Measurements from ENCODE around the gene AZU1.

Gene AZU1

DNA sequence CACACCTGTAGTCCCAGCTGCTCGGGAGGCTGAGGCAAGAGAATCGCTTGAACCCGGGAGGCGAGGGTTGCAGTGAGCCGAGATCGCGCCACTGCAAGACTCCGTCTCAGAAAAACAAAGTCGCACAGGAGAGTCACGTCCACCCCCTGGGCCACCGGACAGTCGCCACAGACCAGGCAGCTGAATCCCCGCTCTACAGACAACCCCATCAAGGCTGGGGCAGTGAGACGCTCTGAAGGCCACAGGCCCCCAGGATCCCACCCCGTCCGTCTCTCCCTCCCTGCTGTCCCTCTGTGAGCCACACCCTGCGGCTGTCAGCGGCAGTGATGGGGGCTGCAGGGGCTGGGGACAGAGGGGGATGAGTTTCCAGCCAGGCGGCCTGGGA is 45.8 kb upstream of the AZU1 start:
- Histone ChIP-seq H3K79me2 (ENCODE audit: insufficient read depth, low read length) (no peaks in the 10 kb centered on the region), H3K4me2 (ENCODE audit: insufficient read depth, low read length) (no peak overlapping the region), H3K36me3 (ENCODE audit: insufficient read depth, low read length) (no peaks in the 10 kb centered on the region), H3K9ac (ENCODE audit: low read depth, low read length) (no peak overlapping the region), H3K27ac (ENCODE audit: low read length) (no peak overlapping the region), H3K4me3 (ENCODE audit: low read depth in 1 of 2, low read length in 2 of 2) (no peak overlapping the region), H4K20me1 (ENCODE audit: insufficient read depth, low read length) (no peaks in the 10 kb centered on the region), H2AFZ (ENCODE audit: low read depth, low read length) (no peak overlapping the region), H3K27me3 (ENCODE audit: insufficient read depth, low read length, poor library complexity) (no peaks in the 10 kb centered on the region), H3K4me1 (ENCODE audit: insufficient read depth, low read length) (no peaks in the 10 kb centered on the region), H3K9me3 (ENCODE audit: insufficient read depth, low read length, severe bottlenecking) (no peaks in the 10 kb centered on the region)
- no peak for ATAC-seq (ENCODE audit: insufficient read depth, low read depth)
- TF ChIP-seq, protein P1, sequence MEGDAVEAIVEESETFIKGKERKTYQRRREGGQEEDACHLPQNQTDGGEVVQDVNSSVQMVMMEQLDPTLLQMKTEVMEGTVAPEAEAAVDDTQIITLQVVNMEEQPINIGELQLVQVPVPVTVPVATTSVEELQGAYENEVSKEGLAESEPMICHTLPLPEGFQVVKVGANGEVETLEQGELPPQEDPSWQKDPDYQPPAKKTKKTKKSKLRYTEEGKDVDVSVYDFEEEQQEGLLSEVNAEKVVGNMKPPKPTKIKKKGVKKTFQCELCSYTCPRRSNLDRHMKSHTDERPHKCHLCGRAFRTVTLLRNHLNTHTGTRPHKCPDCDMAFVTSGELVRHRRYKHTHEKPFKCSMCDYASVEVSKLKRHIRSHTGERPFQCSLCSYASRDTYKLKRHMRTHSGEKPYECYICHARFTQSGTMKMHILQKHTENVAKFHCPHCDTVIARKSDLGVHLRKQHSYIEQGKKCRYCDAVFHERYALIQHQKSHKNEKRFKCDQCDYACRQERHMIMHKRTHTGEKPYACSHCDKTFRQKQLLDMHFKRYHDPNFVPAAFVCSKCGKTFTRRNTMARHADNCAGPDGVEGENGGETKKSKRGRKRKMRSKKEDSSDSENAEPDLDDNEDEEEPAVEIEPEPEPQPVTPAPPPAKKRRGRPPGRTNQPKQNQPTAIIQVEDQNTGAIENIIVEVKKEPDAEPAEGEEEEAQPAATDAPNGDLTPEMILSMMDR (IDR thresholded peaks at IDR 0.05; ENCODE audit: borderline replicate concordance, extremely low read depth, low read length, poor library complexity, severe bottlenecking): no peak
- no peak for TF ChIP-seq EZH2 (IDR thresholded peaks at IDR 0.05; ENCODE audit: borderline replicate concordance, low read depth, low read length, severe bottlenecking)
- DNase-seq: no peak

DNA sequence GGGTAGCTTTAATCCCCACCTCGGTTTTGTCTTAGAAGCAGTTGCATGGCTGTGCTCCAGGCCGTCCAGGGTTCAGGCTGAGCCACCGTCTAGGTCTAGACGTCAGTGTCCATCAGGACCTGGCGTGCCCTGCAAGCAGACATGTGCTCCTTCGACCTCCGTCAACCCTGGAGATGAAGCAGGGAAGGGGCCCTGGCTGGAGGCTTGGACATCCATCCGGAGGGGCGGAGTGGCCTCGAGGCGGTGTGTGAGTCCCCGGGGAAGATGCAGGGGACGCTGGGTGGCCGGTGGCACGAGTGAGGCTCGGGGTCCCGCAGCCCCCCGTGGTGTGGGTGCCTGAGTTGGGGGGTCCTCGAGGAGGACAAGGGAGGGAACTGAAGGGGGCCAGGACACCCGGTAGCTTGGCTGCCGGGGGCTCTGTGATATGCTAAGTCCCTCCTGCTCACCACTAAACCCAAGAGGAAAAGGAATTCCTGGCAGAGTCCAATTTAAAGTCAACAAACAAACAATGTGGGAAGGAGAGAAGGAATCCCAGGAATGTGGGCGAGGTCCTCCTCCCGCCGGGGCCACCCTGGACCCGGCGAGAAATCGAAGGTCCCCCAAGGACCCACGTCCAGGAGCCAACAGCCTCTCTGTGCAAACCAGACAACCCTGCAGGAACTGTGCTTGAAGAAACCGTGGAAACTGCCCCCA is 45.3 kb upstream of the AZU1 start:
- Histone ChIP-seq H3K27ac (ENCODE audit: low read length) (no peak overlapping the region), H3K79me2 (ENCODE audit: insufficient read depth, low read length) (no peaks in the 10 kb centered on the region)

DNA sequence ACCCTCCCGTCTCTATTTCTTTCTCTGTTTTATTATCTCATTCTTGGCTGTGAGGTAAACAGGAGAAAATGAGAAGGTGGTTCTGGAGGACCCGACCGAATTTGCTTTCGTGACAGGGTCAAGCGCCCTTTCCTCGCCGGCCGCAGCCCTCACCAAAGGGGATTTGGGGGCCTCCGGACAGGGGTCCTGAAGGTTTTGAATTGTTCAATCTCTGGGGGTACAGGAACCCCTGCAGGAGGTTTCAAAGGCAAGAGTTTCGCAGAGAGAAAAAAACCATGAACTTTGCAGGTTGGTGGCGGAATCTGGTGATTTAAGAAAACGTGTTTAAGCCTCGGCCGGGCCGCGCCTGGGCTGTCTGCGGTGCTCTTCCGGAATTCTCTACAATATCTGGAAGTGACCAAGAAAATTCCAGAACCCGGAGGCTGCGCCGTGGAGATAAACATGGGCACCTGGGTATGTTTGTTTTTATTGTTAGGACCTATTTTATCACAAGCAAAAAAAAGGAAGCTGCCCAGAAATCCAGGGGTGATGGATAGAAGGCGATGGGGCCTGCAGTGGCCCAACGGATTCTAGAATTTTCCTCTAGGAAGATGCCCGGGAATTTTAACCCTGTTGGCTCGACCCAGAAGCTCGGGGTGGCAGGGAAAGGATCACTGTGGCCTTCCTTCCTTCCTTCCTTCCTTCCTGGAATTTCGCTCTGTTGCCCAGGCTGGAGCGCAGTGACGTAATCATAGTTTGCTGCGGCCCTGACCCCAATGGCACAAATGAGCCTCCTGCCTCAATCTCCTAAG is 44.6 kb upstream of the AZU1 start:
- no peak for ATAC-seq (ENCODE audit: insufficient read depth, low read depth)
- Histone ChIP-seq H3K4me3 (ENCODE audit: low read depth in 1 of 2, low read length in 2 of 2) (no peak overlapping the region), H3K79me2 (ENCODE audit: insufficient read depth, low read length) (no peaks in the 10 kb centered on the region), H3K4me1 (ENCODE audit: insufficient read depth, low read length) (no peaks in the 10 kb centered on the region), H4K20me1 (ENCODE audit: insufficient read depth, low read length) (no peaks in the 10 kb centered on the region), H3K27me3 (ENCODE audit: insufficient read depth, low read length, poor library complexity) (no peaks in the 10 kb centered on the region), H2AFZ (ENCODE audit: low read depth, low read length) (no peak overlapping the region), H3K4me2 (ENCODE audit: insufficient read depth, low read length) (no peak overlapping the region), H3K9me3 (ENCODE audit: insufficient read depth, low read length, severe bottlenecking) (no peaks in the 10 kb centered on the region), H3K36me3 (ENCODE audit: insufficient read depth, low read length) (no peaks in the 10 kb centered on the region), H3K27ac (ENCODE audit: low read length) (no peak overlapping the region), H3K9ac (ENCODE audit: low read depth, low read length) (no peak overlapping the region)
- TF ChIP-seq, protein P1 (IDR thresholded peaks at IDR 0.05; ENCODE audit: borderline replicate concordance, extremely low read depth, low read length, poor library complexity, severe bottlenecking): no peak
- no peak for TF ChIP-seq EZH2 (IDR thresholded peaks at IDR 0.05; ENCODE audit: borderline replicate concordance, low read depth, low read length, severe bottlenecking)
- DNase-seq: no peak

More for the DNA sequence above, 45.3 kb upstream of the AZU1 start:
- no peak overlapping the region for H3K4me3 ChIP-seq (ENCODE audit: low read depth in 1 of 2, low read length in 2 of 2)
- no peak overlapping the region for H3K9ac ChIP-seq (ENCODE audit: low read depth, low read length)
- no peak for DNase-seq
- H3K4me2 ChIP-seq (ENCODE audit: insufficient read depth, low read length): no peak overlapping the region
- no peaks in the 10 kb centered on the region for H3K36me3 ChIP-seq (ENCODE audit: insufficient read depth, low read length)
- no peak for ATAC-seq (ENCODE audit: insufficient read depth, low read depth)
- no peaks in the 10 kb centered on the region for H3K4me1 ChIP-seq (ENCODE audit: insufficient read depth, low read length)
- no peaks in the 10 kb centered on the region for H4K20me1 ChIP-seq (ENCODE audit: insufficient read depth, low read length)
- no peaks in the 10 kb centered on the region for H3K27me3 ChIP-seq (ENCODE audit: insufficient read depth, low read length, poor library complexity)
- no peaks in the 10 kb centered on the region for H3K9me3 ChIP-seq (ENCODE audit: insufficient read depth, low read length, severe bottlenecking)
- no peak overlapping the region for H2AFZ ChIP-seq (ENCODE audit: low read depth, low read length)
- TF ChIP-seq, protein P1 (IDR thresholded peaks at IDR 0.05; ENCODE audit: borderline replicate concordance, extremely low read depth, low read length, poor library complexity, severe bottlenecking): no peak
- TF ChIP-seq EZH2 (IDR thresholded peaks at IDR 0.05; ENCODE audit: borderline replicate concordance, low read depth, low read length, severe bottlenecking): no peak

All from DND-41 (cell line).